HG03520 (cell line): ENCODE results near the gene HS3ST5.
"Not testable (repeated sequence)": the region's sequence is repeated elsewhere in the genome, so short reads cannot be mapped to it uniquely, and the experiment has no call there.

Experiments
- ATAC-seq: cut with Tn5 transposase; IDR thresholded peaks from one replicate; pipeline ENCODE4 v1.9.1; 2021; ENCODE audit warnings: mild to moderate bottlenecking, moderate library complexity; ENCODE audit not compliant: unreplicated experiment

Gene HS3ST5

DNA sequence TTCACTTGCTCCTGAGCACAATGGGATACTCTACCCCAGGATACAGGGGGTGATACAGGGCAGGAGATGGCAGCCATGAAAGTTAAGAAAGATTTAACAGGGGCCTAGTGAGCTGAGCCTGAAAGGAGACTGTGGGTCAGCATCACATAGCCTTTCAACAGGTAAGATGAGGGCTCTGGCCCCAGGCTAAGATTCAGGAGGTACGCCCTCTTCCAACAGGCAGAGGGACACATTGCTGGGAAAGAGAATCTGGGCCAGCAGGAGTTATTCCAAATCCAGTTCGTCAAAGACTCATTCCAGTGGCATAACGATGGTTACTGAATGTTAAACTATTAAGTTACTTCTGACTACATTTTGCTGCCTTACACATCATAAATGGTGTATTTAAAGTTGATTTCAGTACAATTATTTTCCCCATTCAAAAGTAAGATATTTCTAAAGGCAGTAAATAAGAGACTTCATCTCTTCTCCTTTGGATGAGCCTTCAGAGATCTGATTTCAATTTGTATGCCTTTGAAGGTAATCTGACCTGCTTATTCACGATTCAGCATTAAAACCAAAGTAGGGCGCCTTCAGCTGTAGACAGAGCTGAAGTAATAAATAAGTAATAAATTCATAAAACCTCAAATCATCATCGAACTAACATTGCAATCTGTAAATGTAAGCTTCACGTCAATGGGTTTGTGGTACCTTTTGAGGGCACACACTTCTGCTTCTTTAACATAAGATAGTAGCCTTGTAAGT, 62.4 kb downstream of the HS3ST5 start:
- ATAC-seq, result no peak

DNA sequence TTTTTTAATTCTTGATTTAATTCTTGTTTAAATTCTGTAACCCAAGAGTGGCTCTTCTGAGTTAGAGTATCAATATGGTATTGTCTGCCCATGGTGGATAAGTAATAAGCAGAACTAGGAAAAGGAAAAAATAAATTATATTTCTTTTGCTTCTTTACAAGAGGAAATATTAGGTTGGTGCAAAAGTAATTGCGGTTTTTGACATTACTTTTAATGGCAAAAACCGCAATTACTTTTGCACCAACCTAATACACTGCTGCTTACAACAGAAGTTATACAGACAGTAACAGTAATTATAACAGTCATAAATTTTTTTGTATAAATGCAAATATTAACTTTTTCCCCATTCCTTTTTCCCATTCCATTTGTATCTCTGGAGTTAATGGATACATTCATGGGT, 65.6 kb downstream of the HS3ST5 start:
- ATAC-seq, result no peak

DNA sequence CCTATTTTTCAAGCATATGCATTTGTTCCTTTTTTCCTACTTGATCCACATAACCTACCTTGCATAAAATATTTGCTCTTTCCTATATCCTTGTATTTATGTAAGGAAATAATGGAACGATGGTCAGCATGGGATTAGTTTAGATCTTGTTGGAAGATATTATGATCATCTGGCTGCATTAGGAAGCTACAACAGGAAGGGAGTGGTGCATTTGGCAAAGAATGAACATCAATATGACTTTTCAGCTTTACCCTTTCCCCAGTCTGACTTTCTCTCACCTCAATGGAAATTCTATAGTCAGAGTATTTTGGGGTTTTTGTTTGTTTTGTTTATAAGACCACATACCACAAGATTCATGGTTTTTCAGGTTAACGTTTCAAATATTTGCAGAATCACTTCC, 66.0 kb downstream of the HS3ST5 start:
- ATAC-seq, result no peak

DNA sequence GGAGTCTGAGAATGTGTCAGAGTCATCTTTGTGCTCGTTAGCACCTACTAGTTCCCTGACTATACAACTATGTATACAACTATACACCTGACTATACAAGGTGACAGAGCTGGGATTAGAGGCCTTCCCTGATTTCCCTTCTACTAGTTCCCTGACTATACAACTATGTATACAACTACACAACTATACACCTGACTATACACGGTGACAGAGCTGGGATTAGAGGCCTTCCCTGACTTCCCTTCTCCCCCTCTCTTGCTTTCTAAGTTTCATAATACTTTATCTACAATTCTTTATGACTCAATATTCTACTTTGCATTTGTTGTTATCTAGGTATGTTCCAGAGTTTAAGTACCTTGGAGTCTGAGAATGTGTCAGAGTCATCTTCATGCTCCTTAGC, 68.0 kb downstream of the HS3ST5 start:
- ATAC-seq, result no peak

DNA sequence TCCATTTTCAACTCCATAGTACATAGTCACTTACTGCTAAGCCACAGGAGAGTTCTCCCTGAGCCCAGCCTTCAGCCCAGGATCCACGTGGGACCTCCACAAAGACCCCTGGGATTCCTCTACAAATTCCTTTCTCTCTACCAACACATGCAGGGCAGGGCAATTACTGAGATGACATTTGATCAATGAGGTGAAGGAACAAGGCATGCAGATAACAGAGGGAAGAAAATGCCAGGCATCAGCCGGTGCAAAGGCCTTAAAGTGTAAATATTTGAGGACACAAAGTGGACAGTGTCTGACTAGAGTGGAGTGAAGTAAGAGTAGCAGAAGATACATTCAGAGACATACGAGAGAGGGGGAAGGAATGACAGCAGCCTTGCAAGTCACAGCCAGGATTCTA, 70.2 kb downstream of the HS3ST5 start:
- ATAC-seq, result no peak

DNA sequence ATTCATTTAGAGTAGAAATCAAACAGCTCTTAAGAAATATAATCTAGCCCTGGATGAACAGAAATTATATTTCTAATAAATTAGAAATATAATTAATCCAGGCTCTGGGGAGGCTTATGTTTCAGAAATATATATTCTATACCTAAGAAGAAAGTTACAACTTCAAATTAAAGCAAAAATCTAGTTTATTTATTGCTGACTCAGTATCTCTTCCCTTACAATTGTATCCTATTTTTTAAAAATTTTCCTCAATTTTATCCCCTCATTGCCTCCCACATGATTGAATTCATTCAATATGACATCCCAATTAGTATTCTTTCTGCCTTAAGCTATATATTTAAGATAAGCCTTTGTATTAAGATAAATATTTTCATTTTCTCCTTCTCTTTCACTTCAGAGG, 71.4 kb downstream of the HS3ST5 start:
- ATAC-seq, result no peak

DNA sequence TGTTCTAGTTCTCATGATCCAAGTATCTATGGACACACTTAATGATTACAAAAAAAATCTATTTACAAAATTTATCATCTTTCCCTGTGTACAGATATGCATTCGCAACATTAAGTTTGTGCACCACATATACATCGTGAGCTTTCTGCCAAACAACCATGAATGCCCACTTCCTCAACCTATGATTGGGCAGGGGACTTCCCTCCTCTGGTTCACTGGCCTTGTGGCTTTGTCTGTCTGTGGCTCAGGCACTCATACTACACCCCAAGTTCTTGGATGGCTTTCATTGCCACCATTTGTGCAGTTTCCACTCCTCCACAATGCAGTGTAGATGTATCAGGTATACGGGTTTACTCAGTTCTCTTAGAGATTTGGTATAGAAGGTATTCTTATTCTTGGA, 74.9 kb downstream of the HS3ST5 start:
- ATAC-seq, result no peak

DNA sequence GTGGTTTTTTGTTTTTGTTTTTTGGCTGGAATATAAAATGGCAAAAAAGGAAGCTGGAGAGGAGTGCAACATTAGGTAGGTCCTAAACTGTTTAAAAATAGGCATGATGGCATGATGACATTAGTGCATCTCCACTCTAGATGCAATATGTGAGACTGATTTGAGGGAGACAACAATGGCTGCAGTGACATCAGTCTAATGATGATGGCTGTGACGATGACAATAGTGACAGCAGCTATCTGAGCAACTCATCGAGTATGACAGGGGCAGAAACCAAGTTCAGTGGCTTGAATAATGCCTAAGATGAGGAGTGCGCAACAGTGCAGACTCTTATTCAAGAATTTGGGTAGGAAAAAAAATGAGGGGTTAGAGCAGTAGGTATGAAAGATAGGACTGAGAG, 82.0 kb downstream of the HS3ST5 start:
- no peak for ATAC-seq

DNA sequence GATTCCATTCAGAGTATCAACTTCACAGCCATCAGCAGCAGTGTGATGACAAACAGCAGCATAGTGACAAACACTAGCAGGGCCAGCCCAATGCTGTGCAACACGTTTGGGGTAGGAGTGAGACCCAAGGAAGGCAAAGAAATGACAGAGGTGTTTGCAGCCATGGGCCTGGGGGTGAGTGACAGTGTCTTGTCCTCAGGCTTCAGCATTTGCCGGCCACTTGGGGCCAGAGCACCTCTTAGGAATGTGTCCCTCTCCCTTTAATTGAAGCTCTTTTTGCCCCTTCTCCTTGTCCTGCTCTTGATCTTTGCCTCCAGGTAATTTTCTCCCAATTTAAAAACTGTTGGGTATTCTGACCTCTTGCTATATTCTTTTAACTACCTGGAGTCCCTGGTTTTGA, 84.4 kb downstream of the HS3ST5 start:
- no peak for ATAC-seq

DNA sequence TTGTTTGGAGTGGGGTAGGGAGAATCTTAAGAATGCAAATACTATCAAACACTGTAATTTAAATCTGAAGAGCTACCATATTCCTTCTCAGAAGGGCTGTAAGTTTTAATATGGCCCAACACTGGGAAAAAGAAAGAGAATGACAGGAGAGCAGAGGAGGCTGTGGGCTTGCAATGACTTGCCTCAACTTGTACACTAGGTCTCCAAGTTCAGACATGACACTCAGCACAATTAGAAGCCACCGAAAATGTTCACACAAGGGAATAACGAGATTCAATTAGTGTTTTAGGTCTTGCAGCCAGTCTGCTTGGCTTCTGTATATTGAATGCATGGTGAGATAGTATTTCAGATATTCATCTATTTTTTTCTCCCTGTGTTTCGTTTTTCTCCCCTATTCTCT, 89.4 kb downstream of the HS3ST5 start:
- no peak for ATAC-seq

DNA sequence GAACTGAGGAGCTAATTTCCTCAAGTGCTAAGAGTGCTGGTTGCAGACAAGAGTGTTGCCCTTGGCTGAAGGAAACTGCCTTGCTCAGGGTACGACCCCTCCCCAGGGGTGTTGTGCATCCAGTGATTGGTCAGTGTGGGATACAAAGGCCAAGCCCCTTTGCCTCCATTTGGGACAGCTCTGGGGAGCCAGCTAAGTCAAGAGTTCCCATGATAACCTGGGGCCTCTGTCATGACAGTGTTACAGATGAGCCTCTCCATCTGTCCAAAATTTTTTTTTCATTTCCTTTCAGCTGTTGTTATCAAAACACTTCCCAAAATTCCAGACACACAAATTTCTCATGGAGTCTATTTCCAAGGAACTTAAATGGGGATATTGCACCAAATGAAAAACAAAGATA, 93.3 kb downstream of the HS3ST5 start:
- no peak for ATAC-seq

DNA sequence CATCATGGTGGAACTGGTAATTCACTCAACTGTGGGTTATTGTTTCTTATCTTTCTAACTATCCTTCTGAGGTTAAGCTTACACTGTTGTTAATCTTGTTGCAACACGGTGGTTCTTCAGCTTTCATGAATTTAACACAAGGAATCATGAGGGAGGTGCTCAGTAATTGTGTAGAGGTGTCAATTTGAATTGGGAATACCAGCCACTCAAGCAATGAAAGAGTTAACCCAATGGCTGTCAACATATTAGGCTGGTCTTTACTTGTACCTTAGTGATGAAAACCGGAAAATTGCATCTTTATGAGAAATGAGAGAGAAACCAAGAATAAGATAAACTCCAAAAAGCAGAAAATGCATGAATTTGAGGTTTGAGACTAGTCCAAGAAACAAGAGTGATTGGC, 95.7 kb downstream of the HS3ST5 start:
- ATAC-seq, result no peak

DNA sequence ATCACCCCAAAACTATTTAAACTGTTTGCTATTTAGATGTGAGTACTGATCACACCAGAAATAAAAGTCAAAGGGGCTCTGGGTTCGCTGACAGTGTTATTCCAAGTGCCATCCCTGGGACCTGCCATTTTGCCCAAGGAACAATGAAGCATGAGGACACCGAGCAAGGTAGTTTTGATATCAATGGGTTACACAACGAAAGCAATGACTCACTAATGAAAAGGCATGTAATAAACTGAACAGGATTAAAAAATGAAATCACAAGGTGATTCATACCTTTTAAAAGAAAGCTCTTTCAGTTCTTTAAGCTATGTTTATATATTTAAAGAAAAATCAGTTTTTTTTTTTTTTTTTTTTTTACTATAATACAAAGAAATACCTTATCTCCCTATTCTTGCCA, 102.0 kb downstream of the HS3ST5 start:
- ATAC-seq, result no peak

DNA sequence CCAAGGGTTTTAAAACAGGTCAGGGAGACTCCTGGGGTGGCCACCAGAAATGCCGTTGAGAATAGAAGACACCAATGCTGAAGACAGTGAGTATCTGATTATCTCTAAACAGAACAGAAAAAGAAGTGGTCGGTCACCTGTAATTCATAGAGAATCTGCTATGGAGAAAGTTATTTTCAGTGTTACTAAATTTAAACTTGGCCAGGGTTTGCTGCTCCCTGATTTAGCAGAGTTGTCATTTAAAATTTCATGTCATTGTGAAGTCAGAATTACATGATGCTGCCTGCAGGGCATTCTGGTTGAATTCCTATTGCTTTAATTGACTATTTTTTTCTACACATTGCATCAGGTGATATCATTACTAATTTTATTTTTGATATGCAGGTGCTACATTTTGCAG, 114.1 kb downstream of the HS3ST5 start:
- ATAC-seq, result no peak

DNA sequence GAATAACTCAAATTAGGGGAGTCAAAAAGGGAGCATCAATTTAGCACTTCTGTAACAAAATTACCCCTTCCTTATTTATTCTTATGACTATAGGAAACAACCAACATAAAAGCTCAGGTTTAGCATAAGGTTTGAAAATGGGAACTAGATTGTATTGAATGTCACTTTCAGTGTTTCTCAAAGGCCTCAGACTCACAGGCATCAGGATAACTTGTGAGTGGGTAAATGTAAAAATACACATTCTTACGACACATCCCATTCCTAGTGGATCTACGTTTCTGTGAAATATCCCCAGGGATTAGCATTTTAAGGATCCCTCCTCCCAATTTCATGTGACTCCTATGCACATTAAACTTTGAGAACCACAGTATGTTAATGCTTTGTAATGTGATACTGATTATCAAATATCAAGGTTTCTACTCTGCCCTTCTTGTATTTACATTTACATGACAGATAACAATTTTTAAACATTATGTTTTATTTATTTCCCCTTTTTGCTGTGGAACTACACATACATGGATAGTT, 114.8 kb downstream of the HS3ST5 start:
- ATAC-seq, result no peak

DNA sequence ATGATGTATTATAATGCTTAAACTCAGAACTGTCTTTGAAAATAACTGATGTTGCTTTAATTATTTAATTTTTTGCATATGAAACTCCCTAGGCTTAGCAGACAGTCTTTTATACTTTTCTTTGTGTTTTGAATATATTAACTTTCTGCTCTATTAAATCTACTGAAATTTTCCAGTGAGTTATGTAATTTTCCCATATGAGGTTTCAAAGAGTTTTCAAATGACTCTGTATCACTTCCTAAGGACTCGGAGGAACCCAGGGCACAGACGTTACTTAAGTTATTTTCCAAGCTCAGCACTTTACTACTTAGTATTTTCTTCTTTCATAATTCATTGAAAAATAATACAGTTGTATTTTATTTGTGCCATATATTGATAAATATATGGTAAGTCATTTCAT, 122.6 kb downstream of the HS3ST5 start:
- ATAC-seq, result no peak

DNA sequence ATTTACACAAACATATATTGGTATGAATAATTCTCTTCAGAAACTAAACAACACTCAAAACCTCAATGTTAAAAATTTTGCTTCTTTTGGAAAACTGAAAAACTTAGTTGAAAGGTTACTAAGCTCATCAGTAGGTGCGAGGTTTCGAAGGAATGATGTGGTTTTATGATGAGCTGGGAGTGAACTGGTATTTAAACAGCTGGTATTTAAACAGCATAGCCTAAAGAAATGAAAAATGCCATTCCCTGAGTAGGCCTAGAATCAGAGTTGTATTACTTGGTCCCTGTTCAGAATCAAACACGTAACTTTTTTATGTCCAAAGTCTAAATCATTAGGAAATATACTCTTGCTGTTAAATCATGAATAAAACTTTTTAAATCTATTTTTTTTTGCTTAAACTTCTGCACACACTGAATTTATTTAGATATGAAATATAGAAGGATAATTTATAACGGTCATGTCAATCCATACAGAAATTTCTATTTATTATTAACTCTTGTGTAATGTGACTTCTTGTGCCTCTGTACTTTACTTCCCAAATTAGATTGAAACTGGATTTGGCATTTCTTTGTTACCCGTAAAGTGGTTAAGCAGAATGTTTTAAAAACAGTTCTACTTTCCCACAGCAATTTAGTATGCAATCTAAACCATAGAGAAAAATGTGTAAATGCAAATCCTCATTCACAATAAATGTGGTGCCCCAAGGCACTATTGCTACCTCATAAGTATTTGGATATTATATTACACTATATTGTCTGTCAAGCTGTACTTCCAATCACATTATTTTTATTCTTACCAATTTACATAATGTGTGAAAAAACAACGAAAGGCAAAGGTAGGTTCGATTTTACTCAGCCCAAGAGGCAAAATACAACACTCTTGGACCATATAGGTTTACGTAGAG, 124.1 kb downstream of the HS3ST5 start:
- no peak for ATAC-seq

DNA sequence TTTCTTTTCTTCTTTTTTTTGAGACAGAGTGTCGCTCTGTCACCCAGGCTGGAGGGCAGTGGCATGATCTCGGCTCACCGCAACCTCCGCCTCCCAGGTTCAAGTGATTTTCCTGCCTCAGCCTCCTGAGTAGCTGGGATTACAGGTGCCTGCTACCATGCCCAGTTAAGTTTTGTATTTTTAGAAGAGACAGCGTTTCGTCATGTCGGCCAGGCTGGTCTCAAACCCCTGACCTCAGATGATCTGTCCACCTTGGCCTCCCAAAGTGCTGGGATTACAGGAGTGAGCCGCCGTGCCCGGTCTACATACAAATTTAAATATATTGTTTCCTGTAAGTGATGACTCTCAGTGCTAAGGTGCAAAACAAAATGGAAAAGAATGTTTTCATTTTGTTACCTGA, 124.8 kb downstream of the HS3ST5 start:
- ATAC-seq, result not testable (repeated sequence)

DNA sequence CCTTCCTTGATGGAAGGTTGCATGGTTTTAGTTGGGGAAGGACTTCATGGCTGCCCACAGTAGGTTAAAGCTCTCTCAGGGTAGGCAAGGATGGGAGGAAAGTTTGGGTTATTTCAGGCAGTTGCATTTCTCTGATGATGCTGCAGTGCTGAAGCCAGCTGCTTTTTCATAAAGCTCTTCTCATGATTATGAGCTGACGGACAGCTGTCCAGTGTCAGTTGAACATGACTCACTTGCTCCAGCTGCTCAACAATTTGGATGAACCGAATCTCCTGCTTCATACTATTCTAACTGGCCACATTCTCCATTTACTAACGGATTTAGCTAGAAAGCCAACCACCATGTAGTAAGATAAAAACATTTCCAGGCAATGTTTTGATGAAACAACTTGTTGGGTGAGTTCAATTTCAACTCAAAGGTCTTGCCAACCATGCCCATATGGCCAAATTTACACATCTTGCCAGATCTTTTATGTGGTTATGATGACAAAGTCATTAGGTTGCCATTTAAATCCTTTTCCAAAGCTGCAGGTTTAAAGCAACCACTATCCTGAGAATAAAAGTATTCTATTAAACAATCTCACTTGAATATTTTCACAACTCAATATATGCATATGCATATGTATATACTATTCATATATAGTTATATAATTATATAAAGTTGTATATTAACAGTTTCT, 125.9 kb downstream of the HS3ST5 start:
- ATAC-seq, result no peak

DNA sequence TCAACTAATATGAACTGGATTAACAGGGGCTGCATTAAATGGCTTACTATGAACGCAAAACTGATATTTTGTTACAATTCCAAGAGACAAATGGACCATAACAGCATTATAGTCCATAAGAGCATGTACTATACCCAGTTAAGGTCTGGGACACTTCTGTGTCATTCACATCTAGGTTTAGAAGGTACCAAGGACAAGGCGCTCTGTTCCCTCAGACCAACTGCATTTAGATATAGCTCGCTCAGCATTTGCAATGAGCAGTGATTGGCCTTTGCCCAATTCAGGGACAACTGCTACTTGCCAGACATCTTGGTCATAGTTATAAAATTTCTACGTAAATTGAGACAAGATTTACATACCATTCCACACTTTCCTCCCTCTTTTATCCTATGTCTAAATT, 132.4 kb downstream of the HS3ST5 start:
- no peak for ATAC-seq

DNA sequence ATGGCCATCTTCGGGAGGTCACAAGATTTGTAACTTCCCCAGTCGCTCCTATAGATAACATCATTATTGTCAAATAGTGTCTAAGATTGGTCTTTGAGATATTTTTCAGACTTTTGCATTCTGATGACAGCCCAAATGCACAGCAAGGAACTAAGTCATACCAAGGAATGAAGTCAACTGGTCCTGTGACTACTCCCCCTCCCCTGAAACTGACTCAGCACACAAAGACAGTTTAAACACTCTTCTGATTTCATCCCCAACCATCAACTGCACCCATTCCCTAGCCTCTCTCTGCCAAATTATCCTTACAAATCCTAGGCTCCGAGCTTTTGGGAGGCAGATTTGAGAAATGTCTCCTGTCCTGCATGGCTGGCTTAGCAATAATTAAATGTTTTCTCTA, 139.4 kb downstream of the HS3ST5 start:
- no peak for ATAC-seq

DNA sequence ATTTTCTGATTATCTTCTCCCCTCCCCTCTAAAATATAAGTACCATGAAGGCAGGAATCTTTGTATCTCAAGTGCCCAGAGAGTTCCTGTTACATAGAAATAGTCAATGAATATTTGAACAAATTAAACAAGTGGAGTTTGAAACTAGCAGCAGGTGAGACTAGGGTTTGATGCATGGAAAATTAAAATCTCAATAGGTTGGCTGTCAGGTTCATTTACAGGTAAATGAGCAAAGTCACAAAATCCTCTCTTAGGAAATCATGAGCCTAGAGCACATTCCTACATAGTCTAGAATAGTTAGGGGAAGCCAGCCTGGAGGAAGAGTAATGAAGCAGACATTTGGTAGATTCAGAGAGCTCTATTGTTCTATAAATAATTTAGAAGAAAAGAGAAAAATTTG, 140.4 kb downstream of the HS3ST5 start:
- no peak for ATAC-seq
